NCI-H345 (cell line): Measurements from ENCODE around the gene MYORG.

ENCODE experiments used
- DNase-seq: peaks from one replicate; lab custom pipeline; 2025; lab: John Stamatoyannopoulos, UW

The MYORG gene

GRCh38 chr9:34384368-34385165 lies 7.9 kb upstream of the MYORG start:
- DNase-seq: no peak

- no peak for DNase-seq
Measured at GRCh38 chr9:34383904-34384303, 7.2 kb upstream of the MYORG start.

GRCh38 chr9:34382879-34383278 lies 6.2 kb upstream of the MYORG start:
- DNase-seq: no peak

GRCh38 chr9:34382054-34382453 lies 5.4 kb upstream of the MYORG start:
- DNase-seq: no peak

GRCh38 chr9:34381323-34381722 lies 4.6 kb upstream of the MYORG start:
- peak; percentile 39 for DNase-seq

- DNase-seq: peak; percentile 88
Measured at GRCh38 chr9:34380511-34381315, 4.0 kb upstream of the MYORG start.

- DNase-seq: peak; percentile 25
Measured at GRCh38 chr9:34380034-34380510, 3.4 kb upstream of the MYORG start.

- peak; percentile 89 for DNase-seq
Measured at GRCh38 chr9:34379334-34380033, 2.8 kb upstream of the MYORG start.

- no peak for DNase-seq
Measured at GRCh38 chr9:34378376-34379060, 1.8 kb upstream of the MYORG start.

GRCh38 chr9:34377404-34377746 lies 677 bp upstream of the MYORG start:
- DNase-seq: no peak

GRCh38 chr9:34375901-34376595 lies 650 bp downstream of the MYORG start:
- peak; percentile 38 for DNase-seq

- no peak for DNase-seq
Measured at GRCh38 chr9:34374905-34375552, 1.7 kb downstream of the MYORG start.

- DNase-seq: no peak
Measured at GRCh38 chr9:34374339-34374738, 2.4 kb downstream of the MYORG start.

GRCh38 chr9:34373749-34374148 lies 2.9 kb downstream of the MYORG start:
- no peak for DNase-seq

GRCh38 chr9:34372467-34373011 lies 4.2 kb downstream of the MYORG start:
- no peak for DNase-seq

GRCh38 chr9:34371886-34372466 lies 4.7 kb downstream of the MYORG start:
- DNase-seq: no peak

GRCh38 chr9:34370970-34371880 lies 5.5 kb downstream of the MYORG start:
- DNase-seq: no peak

- DNase-seq: no peak
Measured at GRCh38 chr9:34370335-34370969, 6.2 kb downstream of the MYORG start.

GRCh38 chr9:34369636-34370035 lies 7.1 kb downstream of the MYORG start:
- no peak for DNase-seq
